Umbilical cord (tissue), 2 donors: ENCODE results near the gene RAD9B. TPM values are rescaled to one million over a fixed set of nuclear protein-coding genes. Genes with fewer than 3 reads are reported as not detected.
"Not testable (repeated sequence)": the region's sequence is repeated elsewhere in the genome, so short reads cannot be mapped to it uniquely, and the experiment has no call there.

Experiments
- DNase-seq: peaks from one replicate; pipeline ENCODE4 v3.0.0-alpha.2; 2015; ENCODE audit warnings: low spot score
- total RNA-seq: library from RNA; depleted of rRNA; stranded (reverse); fragments of >200 nt; gene quantifications from one replicate; pipeline ENCODE4 v1.2.3, GENCODE V29; 2014; ENCODE audit warnings: low replicate concordance; ENCODE audit not compliant: insufficient read depth

RAD9B gene
- total RNA-seq, 1 donor from 2014 or later, result 0.96 TPM

DNA sequence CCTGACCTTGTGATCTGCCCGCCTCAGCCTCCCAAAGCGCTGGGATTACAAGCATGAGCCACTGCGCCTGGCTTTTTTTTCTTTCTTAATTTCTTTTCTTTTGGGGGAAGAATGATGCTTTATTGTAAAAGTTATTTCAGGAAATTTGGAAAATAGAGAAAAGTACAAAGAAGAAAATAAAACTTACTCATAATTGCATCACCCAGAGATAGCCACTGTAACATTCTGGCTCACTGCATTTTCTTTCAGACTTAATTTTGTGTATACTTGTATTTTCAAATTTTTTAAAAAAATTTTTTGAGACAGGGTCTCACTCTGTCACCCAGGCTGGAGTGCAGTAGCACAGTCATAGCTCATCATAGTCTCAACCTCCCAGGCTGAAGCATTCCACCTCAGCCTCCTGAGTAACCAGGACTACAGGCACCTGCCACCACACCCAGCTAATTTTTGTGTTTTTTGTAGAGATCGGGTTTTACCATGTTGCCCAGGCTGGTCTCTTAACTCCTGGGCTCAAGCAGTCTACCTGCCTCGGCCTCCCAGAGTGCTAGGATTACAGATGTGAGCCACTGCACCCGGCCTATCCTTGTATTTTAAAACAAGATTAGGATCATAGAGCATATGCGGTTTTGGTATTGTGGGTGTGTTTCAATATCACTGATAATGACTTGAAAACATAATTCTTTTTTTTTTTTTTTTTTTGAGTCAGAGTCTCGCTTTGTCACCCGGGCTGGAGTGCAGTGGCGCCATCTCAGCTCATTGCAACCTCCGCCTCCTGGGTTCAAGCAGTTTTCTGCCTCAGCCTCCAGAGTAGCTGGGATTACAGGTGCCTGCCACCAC, 19.0 kb downstream of the RAD9B start:
- DNase-seq, result not testable (repeated sequence)

DNA sequence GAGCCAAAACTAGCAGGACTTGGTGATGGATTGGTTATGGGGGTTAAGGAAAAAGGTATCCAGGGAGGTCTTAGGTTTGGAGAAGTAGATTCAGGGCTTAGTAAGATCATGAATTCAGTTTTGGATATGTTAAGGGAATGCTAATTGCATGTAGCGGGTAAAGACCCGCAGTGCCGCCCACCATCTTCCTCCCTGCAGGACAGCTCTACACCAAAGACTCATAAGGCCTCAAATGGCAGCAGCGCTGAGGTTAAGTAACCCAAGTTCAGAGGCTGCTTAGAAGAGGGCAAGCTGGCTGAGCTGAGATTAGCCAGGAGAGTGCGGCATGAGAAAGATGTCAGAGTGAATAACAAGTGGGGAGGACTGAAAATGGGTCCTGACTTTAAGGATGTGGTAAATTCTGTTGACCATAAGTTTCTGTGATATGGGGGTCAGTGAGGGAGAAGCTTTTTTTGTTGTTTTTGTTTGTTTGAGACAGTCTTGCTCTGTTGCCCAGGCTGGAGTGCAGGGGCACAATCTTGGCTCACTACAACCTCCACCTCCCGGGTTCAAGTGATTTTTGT, 26.2 kb downstream of the RAD9B start:
- DNase-seq, result no peak

GRCh38 chr12:110530511-110530910, 28.4 kb downstream of the RAD9B start:
- DNase-seq, result no peak

DNA sequence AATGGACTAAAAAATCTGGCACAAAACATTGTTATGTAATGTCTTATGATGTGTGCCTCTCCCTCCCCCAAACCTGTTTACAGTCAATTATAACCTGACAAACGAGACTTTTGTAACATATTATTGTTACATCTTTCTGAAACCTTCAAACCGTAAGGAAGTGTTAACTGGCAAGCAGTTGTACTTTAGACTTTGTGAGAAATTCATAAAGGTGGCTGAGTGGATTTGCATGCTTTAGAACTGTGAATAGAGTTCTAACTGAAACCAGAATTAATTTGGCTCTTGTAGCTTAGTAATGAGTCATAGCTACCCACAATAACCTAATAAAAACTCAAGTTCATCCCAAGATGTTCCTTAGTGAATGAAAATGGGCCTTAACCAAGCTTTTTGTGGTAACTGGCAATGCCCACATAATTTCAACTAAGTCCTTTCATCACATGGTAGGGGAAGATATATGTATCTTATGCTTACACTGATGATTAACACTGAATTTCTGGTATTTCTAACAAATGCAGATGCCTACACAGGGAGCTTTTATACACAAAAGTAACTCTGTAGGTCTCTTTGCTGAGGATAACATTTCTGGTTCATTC, 29.7 kb downstream of the RAD9B start:
- DNase-seq, result no peak

DNA sequence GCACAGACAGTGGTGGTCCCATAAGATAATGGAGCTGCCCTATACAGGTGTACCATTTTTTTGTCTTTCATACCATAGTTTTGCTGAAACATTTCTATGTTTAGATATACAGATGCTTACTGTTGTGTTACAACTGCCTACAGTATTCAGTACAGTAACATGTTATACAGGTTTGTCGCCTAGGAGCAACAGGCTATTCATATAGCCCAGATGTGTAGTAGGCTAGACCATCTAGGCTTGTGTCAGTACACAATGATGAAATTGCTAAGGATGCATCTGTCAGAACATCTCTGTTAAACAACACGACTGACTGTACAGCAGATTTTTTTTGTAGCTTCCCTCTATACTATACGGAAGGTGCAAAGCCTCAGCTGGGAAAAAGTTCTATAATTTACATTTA, 30.5 kb downstream of the RAD9B start:
- no peak for DNase-seq

GRCh38 chr12:110533607-110534006, 31.5 kb downstream of the RAD9B start:
- no peak for DNase-seq

- no peak for DNase-seq
Observed at GRCh38 chr12:110534811-110535210, 32.7 kb downstream of the RAD9B start.

DNA sequence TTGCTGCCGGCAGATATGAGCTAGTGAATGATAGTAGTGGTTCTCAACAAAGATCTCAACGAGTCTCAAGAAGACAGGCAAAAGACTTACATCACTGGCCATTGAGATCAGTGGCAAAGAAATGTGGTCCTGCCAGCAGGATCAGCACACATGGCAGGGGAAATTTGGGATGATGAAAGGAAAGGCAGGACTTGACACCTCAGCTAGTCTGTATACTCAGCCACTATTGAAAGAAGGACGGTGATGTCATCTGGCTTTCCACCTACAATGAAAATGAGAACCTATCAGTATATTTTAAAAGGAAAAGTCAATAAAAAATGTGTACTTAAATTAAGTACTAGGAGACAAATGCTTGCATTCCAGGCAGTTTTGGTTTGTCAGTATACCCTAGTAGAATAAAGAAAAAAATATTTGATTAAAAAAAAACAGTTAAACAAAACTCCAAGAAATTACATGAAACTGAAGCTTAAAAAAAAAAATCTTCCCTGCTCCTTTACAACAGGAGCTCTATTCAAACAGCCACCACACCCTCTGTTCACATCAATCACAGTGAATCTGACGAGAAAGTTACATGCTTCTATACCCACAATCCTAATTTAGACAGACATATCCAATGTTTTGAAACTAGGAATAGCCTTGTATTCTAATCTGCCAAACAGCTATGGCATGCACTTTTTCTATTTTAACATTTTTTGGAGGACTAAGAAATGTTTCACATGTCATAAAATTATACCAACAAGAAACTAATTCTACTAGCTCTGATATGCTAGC, 34.9 kb downstream of the RAD9B start:
- no peak for DNase-seq

GRCh38 chr12:110537605-110538409, 35.7 kb downstream of the RAD9B start:
- DNase-seq, result no peak

- no peak for DNase-seq
Observed at GRCh38 chr12:110538869-110539622, 36.9 kb downstream of the RAD9B start.

- DNase-seq, result no peak
Observed at GRCh38 chr12:110540048-110540447, 37.9 kb downstream of the RAD9B start.

DNA sequence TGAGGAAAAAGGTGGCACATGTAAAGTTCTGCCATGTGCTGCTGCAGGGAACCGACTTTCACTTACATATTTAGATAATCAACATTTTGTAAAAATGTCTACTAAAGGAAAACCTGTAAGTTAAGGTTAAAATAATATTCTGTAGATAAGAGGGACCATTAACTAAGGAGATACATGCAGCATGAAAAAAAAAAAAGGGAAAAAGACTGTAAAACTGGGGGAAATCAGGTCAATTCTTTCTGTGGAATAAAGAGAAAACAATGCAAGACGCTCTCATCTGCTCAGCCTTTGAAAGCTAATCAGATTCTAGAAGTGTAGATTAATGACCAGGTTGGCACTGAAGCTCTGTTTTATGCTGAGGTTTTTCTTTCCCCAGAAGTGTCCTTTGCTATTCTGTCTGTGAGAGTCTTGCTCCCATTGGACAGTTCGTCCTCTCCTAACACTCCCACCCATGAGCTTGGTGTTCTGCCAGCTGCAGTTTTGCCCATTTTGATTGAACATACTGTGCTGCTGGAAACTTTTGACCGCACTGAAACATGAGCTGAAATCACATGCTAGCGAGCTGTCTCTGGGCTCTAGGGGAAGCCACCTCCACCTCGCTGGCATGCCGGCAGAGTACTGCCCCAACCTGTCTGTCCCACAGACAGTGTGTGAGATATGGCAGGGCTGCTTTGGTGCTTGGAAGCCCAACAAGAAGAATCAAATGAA, 41.3 kb downstream of the RAD9B start:
- peak; percentile 73 for DNase-seq

DNA sequence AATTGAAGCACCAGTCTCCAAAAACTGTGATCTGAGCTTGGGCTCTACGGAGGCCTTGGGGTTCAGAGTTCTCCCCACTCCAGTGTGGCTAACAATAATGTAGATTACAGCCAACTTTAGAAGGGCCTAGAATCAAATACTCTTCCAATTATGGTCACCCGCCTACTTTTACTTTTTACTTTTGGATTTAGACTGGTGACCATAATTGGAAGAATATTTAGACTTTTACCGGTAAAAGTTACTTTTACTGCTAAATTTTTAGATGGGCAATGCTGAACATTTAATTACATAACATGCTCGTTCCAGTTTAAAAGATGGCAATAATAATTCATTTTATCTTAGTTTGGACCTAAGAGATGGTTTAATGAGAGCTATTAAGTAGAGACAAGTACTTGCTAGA, 41.8 kb downstream of the RAD9B start:
- no peak for DNase-seq

- peak; percentile 19 for DNase-seq
Observed at GRCh38 chr12:110545259-110545658, 43.1 kb downstream of the RAD9B start.

DNA sequence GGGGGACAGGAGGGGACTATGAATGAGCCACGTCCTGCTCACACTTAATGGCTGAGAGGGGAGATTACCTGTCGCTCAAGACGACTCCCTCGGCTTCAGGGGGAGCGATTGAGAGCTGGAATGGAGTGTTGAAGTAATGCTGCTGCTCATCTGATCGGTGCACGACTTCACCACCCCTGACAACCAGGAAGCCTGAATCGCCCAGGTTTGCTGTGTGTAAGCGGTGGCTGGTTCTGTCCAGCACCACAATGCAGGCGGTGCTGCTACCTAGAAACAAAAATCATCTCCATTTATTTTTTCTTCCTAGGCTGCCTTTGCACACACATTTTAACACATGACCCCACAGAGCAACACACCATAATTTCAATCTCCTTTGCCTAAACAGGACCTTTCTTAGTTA, 43.7 kb downstream of the RAD9B start:
- DNase-seq, result no peak

- no peak for DNase-seq
Observed at GRCh38 chr12:110546339-110546738, 44.2 kb downstream of the RAD9B start.

DNA sequence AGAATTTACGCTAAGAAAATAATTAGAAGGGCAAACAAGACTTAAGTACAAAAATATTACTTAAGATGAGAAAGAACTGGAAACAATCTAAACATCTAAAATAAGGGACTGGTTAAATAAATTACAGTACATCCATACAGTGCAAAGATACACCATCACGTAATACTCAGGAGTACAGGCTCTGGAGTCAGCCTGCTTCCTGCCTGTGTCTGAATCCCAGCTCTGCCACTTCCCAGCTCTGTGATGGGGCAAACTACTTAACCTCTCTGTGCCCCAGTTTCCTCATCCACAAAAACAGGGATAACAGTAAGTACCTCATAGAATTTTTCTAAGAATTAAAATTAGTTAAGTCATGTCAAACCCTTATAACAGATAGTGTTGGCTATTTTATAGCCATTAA, 45.0 kb downstream of the RAD9B start:
- no peak for DNase-seq

DNA sequence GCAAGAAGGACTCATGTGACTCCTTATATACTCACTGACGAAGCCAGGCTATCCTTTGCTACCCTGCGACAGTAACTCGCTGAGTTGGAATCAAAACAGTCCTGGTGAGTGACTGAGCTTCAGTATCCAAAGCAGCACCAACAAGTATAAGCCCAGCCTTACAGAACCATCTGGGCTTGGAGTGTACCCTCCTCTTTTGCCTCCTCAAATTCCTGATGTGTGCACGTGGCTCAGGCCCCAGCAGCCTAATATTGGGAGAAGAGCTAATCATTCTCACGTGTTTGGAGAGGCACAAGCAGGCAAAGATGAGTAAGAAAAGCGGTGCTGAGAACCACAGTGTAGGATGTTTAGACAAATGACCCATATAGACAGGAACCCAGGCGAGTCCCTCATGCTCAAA, 46.5 kb downstream of the RAD9B start:
- DNase-seq, result no peak

- no peak for DNase-seq
Observed at GRCh38 chr12:110549716-110550115, 47.6 kb downstream of the RAD9B start.

GRCh38 chr12:110550981-110551380, 48.9 kb downstream of the RAD9B start:
- DNase-seq, result no peak
